ENCODE measurements around the gene DRAM1. TPM values are rescaled to one million over a fixed set of nuclear protein-coding genes. Genes with fewer than 3 reads are reported as not detected.
A peak's percentile ranks its signal among the peaks of the same experiment; 100 is the strongest.

Gene DRAM1
- total and polyA plus RNA-seq, 2 donors (not counting 1 experiment from before 2014, with no cell fraction given) = 2.1 to 10.2 TPM

DNA sequence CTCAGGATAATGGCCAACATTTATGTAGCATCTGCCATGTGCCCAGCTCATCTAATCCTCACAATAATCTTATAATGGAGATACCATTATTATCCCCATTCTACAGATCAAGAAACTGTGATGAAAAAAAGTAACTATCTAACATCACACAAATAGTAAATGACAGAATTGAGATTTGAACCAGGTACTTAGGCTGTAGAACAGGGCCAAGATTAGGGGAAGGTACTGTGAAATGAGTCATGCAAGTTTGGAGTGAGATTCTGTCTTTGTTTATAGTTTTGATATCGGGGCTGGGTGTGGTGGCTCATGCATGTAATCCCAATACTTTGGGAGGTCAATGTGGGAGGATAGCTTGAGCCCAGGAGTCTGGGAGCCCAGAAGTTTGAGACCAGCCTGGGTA lies 45.4 kb upstream of the DRAM1 start:
- 100% methylated on average over 1 of the region's 1 CpG for WGBS (ENCODE audit: insufficient coverage)
- Mint-ChIP-seq H3K4me3 (no peak overlapping the region), H3K9me3 (ENCODE audit: insufficient read depth) (no peaks in the 10 kb centered on the region), H3K4me1 (peaks cover 24% of the 10 kb centered on the region), H3K27me3 (no peaks in the 10 kb centered on the region), H3K27ac (no peak overlapping the region)
- TF ChIP-seq CTCF (IDR thresholded peaks at IDR 0.05) = no peak
- TF ChIP-seq EZH2 (IDR thresholded peaks at IDR 0.05; ENCODE audit: borderline replicate concordance, insufficient read depth, low read depth, low read length, poor library complexity, severe bottlenecking) = no peak
- Histone ChIP-seq H3K4me3 (ENCODE audit: control extremely low read depth in 1 of 5, extremely low read depth in 1 of 5, insufficient read depth in 1 of 5, low read depth in 2 of 5, low read length in 4 of 5) (no peak overlapping the region), H3K4me1 (ENCODE audit: control insufficient read depth in 2 of 2, insufficient read depth in 2 of 2, low read length in 2 of 2) (peaks cover 17 to 19% of the 10 kb centered on the region in 2 donors), H3K27ac (ENCODE audit: low read length in 2 of 2) (no peak overlapping the region), H2AFZ (ENCODE audit: insufficient read depth, low read depth, low read length, poor library complexity, severe bottlenecking) (no peak overlapping the region), H3K4me2 (replicated peaks; ENCODE audit: low read depth, low read length, poor library complexity, severe bottlenecking) (no peak overlapping the region), H4K20me1 (ENCODE audit: control insufficient read depth, insufficient read depth, low read length, poor library complexity, severe bottlenecking) (no peaks in the 10 kb centered on the region), H3K9me3 (ENCODE audit: control extremely low read depth in 1 of 3, control insufficient read depth in 2 of 3, insufficient read depth in 1 of 3, low read length in 2 of 3) (no peaks in the 10 kb centered on the region), H3K36me3 (replicated peaks in 1 of 2; ENCODE audit: control extremely low read depth in 1 of 2, control insufficient read depth in 1 of 2, extremely low read depth in 1 of 2, insufficient read depth in 2 of 2, low read length in 1 of 2) (no peaks in the 10 kb centered on the region), H3K27me3 (replicated peaks in 1 of 4; ENCODE audit: control extremely low read depth in 1 of 4, control insufficient read depth in 3 of 4, insufficient read depth in 4 of 4, low read length in 3 of 4) (no peaks in the 10 kb centered on the region), H3K9ac (ENCODE audit: low read length) (no peak overlapping the region), H3K79me2 (ENCODE audit: control insufficient read depth, insufficient read depth, low read length) (peaks cover 35% of the 10 kb centered on the region)
- POLR2A ChIA-PET = interaction anchor here (0.6 kb wide), 2 partner anchors 15 to 72 kb away, joined by 3 read pairs; no protein-coding TSS in a partner anchor
- DNase-seq = no peak
- intact Hi-C loops (cut with micrococcal nuclease) = loop anchor here (10.0 kb wide), 1 partner anchor 557 kb away; no protein-coding TSS in a partner anchor
- no peak for ATAC-seq (ENCODE audit: low read depth)
- CTCF ChIA-PET = interaction anchor here (0.8 to 6.8 kb wide), 5 partner anchors 8 to 342 kb away, joined by 4 to 91 read pairs (median 16); no protein-coding TSS in a partner anchor

- Mint-ChIP-seq H3K9me3 (ENCODE audit: insufficient read depth) (no peaks in the 10 kb centered on the region), H3K27ac (peak overlapping the region; percentile 56), H3K4me1 (peaks cover 19% of the 10 kb centered on the region), H3K4me3 (peak overlapping the region; percentile 61), H3K27me3 (no peaks in the 10 kb centered on the region)
- Histone ChIP-seq H3K36me3 (replicated peaks in 1 of 2; ENCODE audit: control extremely low read depth in 1 of 2, control insufficient read depth in 1 of 2, extremely low read depth in 1 of 2, insufficient read depth in 2 of 2, low read length in 1 of 2) (no peaks in the 10 kb centered on the region), H3K79me2 (ENCODE audit: control insufficient read depth, insufficient read depth, low read length) (no peaks in the 10 kb centered on the region), H3K4me2 (replicated peaks; ENCODE audit: low read depth, low read length, poor library complexity, severe bottlenecking) (peak overlapping the region; percentile 64), H3K27me3 (replicated peaks in 1 of 4; ENCODE audit: control extremely low read depth in 1 of 4, control insufficient read depth in 3 of 4, insufficient read depth in 4 of 4, low read length in 3 of 4) (no peaks in the 10 kb centered on the region), H3K4me1 (ENCODE audit: control insufficient read depth in 2 of 2, insufficient read depth in 2 of 2, low read length in 2 of 2) (peaks cover 17 to 18% of the 10 kb centered on the region in 2 donors), H4K20me1 (ENCODE audit: control insufficient read depth, insufficient read depth, low read length, poor library complexity, severe bottlenecking) (no peaks in the 10 kb centered on the region), H3K4me3 (ENCODE audit: control extremely low read depth in 1 of 5, extremely low read depth in 1 of 5, insufficient read depth in 1 of 5, low read depth in 2 of 5, low read length in 4 of 5) (no peak overlapping the region), H3K9me3 (ENCODE audit: control extremely low read depth in 1 of 3, control insufficient read depth in 2 of 3, insufficient read depth in 1 of 3, low read length in 2 of 3) (no peaks in the 10 kb centered on the region), H3K9ac (ENCODE audit: low read length) (peak overlapping the region; percentile 11), H2AFZ (ENCODE audit: insufficient read depth, low read depth, low read length, poor library complexity, severe bottlenecking) (no peak overlapping the region), H3K27ac (ENCODE audit: low read length in 2 of 2) (peak overlapping the region in 1 of 2 donors; percentile 59)
- ATAC-seq (ENCODE audit: low read depth) (peak; percentile 63), DNase-seq (peak; percentile 46)
- 60% methylated on average over 1 of the region's 3 CpGs for WGBS (ENCODE audit: insufficient coverage)
- ChIA-PET CTCF (interaction anchor here (0.6 to 5.8 kb wide), 39 partner anchors 8 to 491 kb away, joined by 3 to 138 read pairs (median 6); partner anchors contain the start of genes ARL1, DRAM1 and GNPTAB), POLR2A (interaction anchor here (0.6 to 2.7 kb wide), 5 partner anchors 9 to 536 kb away, joined by 3 to 7 read pairs (median 6); partner anchors contain the start of genes CHPT1 and GNPTAB)
- intact Hi-C loops (cut with micrococcal nuclease) = loop anchor here (1.0 to 10.0 kb wide), 6 partner anchors 65 to 564 kb away; partner anchors contain the start of gene ARL1
- no peak for TF ChIP-seq EZH2 (IDR thresholded peaks at IDR 0.05; ENCODE audit: borderline replicate concordance, insufficient read depth, low read depth, low read length, poor library complexity, severe bottlenecking)
These were observed 38.6 kb upstream of the DRAM1 start for GRCh38 chr12:101838628-101839323.

Data from B cell (primary cell).